Raji (cell line): Measurements from ENCODE around the gene MXRA8.

Experiments used
- POLR2A ChIP-seq: IDR thresholded peaks from 2 replicates; pipeline ENCODE4 v1.6.1; 2011; ENCODE audit warnings: low read depth, low read length, control low read depth; ENCODE audit not compliant: insufficient read depth

The MXRA8 gene

DNA sequence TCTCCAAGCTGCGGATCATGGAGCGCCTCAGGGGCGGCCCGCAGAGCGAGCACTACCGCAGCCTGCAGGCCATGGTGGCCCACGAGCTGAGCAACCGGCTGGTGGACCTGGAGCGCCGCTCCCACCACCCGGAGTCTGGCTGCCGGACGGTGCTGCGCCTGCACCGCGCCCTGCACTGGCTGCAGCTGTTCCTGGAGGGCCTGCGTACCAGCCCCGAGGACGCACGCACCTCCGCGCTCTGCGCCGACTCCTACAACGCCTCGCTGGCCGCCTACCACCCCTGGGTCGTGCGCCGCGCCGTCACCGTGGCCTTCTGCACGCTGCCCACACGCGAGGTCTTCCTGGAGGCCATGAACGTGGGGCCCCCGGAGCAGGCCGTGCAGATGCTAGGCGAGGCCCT lies 31.1 kb downstream of the MXRA8 start:
- no peak for TF ChIP-seq POLR2A

DNA sequence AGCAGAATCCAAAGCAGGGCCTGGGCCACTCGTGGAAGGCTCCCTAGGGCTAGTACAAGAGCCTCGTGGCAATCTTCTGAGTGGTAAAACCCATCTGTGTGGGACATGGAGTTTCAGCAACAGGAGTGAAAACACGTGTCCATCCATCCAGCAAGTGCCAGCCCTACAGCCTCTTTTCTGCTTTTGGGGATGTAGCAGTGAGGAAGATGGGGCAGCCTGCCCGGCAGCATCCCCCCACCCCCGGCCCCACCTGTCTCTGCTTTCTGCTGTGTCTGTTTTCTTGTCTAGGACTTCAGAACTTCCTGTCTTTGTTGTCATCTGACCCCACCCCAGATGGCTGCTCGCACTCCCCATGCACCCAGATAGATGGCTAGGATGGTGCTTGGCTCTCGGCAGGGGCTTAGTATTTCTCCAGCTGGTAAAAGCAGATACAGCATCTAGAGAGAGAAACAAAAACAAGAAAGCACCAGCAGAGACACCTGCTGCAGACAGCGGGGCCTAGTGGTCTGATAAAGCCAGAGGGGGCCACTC lies 32.2 kb downstream of the MXRA8 start:
- no peak for TF ChIP-seq POLR2A

DNA sequence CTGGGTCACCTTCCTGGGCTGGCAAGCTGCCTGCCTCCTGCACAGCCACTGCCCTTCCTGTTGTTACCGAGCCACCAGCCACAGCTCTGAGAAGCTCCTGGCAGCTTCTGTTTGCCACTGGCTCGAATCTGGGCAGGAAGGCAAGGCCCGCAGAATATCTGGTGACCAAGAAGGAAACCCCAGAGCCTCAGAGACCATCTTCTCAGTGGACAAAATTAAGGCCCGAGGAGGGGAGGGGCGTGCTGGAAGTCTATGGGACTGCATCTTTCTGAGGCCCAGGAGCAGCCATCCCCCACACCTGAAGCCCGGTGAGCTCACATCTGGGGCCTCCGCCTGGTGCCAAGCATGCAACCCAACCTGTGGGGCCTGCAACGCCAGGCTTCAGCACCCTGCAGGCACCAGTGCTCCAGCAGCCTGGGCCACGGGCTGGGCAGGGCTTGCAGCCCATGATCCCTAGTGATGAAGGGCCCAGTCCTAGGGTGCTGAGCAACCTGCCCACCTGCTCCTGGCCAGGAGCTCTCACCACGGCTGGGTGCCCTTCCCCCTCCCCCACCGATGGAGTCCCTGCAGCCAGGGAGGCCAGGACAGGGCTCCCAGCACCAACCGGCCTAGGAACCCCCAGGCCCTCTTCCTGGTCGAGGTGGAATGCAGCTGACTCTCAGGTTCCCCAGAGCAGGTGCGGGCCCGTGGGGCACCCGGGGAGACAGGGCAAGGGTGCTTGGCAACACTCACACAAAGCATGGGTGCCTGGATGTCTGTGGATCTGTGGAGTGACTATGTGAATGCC lies 32.9 kb downstream of the MXRA8 start:
- no peak for TF ChIP-seq POLR2A

DNA sequence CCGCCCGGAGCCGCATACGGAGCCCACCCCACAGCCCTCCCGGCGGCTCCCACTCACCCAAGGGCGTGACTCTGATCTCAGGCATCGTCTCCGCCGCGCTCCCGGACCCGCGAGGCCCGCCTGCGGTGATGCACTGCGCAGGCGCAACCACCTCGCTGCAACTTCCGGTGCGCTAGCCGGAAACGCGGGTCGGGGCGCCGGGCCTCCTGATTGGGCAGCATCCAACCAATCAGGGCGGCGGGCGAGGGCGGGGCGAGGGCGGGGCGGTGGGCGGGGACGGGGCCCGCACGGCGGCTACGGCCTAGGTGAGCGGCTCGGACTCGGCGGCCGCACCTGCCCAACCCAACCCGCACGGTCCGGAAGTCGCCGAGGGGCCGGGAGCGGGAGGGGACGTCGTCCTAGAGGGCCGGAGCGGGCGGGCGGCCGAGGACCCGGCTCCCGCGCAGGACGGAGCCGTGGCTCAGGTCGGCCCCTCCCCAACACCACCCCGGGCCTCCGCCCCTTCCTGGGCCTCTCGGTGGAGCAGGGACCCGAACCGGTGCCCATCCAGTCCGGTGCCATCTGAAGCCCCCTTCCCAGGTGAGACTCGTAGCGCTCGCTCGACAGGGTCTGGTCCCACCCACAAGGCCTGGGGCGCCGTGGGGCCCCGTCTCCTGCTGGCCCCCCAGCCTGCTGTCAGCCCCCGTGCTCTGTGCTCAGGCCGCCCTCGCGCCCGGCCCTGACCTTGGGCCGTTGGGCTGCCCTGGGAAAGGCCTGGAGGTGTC lies 33.6 kb downstream of the MXRA8 start, which contains the start of the genes CPTP and INTS11:
TSS of gene CPTP (plus strand) at position 279 of the 764 bp plus-strand sequence. CDS start 2,109 bp downstream, outside the sequence.
TSS of gene INTS11 (minus strand) at position 137 of the 764 bp plus-strand sequence. CDS start at position 85, 52 bp downstream.
- TF ChIP-seq POLR2A = peak; percentile 95

DNA sequence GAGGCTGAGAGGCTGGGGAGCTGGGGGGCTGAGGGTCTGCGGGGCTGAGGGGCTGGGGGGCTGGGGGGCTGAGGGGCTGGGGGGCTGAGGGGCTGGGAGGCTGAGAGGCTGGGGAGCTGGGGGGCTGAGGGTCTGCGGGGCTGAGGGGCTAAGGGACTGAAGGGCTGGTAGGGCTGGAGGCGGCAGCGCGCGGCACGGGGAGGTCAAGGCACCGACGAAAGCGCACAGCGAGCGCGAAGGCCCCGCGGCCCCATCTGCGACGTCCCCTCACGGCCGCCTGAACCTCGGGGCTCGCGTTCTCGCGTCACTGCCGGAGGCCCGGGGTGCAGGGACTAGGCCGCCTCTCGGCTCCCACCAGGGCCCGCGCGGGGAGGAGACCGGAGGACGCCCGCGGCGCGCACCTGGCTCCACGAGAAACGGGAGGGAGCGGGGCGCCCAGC lies 34.3 kb downstream of the MXRA8 start:
- no peak for TF ChIP-seq POLR2A

DNA sequence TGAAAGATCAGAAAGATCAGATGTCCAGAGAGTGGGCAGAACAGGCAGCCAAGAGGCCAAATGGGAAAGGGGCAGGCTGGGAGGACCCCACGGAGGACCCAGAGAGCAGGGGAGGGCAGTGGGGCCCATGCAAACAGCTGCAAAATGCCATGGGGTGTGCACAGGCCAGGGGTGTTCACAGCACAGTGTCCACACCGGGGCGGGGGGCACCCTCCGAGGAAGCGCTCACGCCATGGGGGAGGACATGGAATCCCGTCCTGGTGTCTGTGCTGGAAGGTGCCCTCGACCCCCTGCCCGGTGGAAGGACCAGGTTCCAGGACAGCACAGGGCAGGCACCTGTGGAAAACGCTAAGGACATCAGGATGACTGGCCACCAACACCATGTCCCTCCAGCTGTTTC lies 35.4 kb downstream of the MXRA8 start:
- no peak for TF ChIP-seq POLR2A

DNA sequence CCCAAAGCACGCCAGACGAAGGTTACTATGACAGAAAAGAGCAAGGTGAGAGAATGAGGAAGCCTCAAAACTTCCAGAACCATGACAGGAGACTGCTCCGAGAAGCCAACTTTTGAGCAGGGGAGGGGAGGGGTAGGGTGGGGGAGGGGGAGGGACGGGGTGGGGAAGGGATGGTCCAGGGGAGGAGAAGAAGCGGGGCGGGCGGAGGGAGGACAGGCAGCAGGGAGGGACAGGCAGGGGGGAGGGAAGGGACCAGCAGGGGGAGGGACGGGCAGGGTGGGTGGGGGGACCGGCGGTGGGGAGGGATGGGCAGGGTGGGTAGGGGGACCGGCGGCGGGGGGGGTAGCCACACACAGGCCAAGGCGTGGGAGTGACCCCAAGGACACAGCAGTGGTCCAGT lies 35.9 kb downstream of the MXRA8 start:
- TF ChIP-seq POLR2A = no peak

DNA sequence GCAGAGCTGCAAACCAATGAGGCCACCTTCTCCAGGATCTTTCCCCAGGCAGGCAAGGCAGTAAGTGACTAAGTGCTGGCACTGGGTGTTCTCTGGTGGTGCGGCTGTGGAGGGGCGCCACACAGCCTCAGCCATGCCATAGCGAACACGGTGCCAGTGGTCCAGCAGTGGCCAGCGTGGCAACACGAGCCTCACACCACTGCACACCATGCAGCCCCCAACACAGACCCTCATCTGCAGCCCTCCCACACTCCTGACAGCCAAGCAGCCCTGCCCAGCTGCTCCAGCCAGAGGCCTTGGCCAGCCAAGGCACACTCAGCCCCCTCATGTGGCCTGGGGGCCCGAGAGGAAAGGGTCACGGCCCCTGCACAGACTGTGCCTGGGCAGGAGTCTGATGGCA lies 36.9 kb downstream of the MXRA8 start:
- no peak for TF ChIP-seq POLR2A

DNA sequence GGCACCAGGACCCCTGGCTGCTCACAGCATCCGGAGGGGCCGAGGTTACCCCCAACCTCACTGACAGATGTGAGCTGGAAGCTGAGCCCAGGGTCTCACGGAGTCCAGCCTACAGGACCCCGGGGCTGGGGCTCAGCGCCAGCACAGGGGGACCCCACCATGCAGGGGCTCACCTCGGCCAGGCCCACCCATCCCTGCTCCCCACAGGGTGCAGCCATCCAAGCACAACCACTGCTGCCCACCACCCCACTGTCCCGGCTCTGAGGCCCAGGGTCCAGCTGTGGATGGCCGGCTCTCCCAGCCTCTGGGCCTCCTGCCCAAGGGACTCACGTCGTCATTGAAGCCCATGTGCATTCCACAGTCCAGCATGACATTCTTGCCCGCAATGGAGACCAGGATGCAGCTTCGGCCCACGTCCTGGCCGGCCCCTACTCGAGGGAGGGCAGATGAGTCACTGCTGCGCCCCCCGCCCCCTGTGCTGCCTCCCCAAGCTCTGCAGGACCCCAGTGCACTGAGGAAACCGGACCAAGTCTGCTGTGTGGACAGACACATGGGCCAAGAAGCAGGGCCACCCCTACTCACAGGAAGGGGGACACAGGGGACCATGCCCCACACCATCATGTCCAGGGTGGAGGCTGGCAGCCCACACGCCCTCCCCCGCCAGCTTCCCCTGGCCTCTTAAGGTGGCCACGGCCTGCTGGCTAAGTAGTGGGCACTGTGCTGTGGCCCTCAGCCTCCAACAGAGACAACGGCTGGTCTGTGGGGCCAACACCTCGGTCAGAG lies 37.5 kb downstream of the MXRA8 start:
- TF ChIP-seq POLR2A = no peak

DNA sequence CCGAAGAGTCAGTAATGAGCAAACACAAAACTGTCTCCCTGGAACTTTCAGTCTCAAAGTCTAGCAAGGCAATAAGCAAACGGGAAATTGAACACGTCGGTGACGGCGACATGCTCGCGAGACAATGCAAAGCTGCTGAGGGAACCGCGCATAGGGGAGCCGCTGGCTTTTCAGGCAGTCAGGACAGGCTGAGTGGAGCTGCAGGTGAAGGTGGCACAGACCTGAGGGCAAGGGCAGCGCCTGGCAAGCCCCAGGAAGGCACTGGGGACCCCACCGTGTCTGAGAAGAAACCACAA lies 38.8 kb downstream of the MXRA8 start:
- 0 out of 2 replicates have a peak, but pooled peaks have one; percentile 0 for TF ChIP-seq POLR2A

DNA sequence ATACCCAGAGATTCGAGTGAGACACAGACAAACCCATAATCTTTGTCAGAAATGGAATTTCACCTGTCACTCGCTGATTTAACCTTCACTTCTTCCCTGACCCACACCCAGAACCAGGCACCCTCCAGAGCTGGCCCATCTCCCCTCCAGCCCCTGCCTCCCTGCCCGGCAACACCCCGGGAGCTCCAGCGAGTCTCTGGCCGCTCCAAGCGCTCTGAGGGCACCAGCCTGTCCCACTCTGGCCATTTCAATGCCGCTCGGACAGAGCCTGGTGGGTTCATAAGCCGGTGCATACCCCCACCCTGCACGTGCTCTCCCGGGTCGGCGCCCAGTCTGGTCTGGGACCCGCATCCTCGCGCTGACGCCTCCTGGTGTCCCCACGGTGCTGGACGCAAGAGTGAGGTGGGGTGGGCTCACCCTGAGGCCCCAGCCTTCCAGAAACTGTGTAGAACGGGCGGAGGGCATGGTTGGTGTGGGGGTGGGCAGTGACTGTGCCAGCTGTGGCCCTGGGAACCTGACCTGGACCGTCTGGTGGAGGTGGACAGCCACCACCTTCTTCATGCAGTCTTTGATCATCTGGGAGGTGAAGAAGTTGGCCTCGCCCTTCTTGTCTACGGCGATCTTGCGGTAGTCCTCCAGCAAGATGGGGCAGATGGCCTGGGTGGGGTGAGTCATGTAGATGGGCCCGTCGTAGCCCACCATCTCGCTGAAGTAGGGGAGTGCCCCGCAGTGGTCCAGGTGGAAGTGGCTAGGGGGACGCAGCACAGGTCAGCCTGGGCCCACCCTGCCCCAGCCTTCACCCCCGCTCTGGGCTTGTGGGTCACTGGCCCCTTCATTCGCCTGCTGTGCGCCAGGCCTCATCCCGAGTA lies 39.3 kb downstream of the MXRA8 start:
- no peak for TF ChIP-seq POLR2A

DNA sequence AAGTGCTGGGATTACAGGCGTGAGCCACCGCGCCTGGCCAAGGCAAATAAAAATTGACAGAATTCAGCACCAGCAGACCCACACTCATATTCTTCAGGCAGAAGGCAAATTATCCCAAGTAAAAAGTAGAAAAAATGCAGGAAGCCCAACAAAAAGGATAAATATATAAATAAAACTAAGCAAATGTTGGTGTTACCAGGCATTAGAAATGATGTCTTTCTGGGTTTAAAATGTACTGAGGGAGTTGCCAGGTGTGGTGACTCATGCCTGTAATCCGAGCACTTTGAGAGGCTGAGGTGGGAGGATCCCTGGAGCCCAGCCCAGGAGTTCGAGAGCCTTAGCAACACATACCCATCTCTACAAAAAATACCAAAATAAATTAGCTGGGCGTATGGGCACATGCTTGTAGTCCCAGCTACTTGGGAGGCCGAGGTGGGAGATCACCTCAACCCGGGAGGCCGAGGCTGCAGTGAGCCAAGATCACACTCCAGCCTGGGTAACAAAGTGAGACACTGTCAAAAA lies 40.2 kb downstream of the MXRA8 start:
- TF ChIP-seq POLR2A = no peak

DNA sequence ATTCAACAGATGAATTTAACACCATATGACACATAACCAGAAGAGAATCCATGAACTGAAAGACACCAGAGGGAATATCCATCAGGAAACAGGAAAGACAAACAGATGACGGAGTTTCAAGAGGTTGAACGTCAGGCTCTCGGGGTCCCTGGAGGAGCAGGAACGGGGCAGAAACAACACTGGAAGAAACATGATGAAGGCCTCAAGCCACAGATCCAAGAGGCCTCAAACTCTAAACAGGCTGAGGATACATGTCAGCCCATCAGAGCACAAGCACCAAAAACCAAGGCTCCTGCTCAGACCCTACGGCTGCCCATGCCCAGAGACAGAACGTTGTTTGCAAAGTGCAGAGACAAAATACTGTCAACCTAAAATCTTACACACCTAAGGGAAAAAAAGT lies 40.9 kb downstream of the MXRA8 start:
- TF ChIP-seq POLR2A = no peak

DNA sequence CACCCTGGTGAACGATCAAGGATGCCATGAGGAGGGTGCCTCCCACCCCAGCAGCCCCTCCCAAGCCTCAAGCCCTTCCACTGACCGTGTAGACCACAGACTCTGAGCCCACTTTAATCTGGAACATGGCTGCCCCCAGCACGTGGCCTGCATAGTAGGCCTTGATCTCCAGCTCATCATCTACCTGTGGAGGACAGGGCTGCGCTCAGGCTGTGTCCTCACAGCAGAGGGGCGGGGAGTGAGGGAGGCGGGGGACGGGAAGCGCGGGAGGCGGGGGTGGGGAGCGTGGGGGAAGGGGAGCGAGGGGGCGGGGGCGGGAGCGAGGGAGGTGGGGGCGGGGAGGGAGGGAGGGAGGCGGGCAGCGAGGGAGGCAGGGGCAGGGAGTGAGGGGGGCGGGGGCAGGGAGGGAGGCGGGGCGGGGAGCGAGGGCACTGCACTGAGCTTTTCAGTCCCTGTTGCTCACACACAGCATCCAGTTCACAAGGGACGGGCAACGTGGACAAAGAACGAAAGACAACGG lies 42.9 kb downstream of the MXRA8 start:
- TF ChIP-seq POLR2A = no peak
